Measurements from ENCODE around the gene GALNTL6.

GALNTL6 gene

DNA sequence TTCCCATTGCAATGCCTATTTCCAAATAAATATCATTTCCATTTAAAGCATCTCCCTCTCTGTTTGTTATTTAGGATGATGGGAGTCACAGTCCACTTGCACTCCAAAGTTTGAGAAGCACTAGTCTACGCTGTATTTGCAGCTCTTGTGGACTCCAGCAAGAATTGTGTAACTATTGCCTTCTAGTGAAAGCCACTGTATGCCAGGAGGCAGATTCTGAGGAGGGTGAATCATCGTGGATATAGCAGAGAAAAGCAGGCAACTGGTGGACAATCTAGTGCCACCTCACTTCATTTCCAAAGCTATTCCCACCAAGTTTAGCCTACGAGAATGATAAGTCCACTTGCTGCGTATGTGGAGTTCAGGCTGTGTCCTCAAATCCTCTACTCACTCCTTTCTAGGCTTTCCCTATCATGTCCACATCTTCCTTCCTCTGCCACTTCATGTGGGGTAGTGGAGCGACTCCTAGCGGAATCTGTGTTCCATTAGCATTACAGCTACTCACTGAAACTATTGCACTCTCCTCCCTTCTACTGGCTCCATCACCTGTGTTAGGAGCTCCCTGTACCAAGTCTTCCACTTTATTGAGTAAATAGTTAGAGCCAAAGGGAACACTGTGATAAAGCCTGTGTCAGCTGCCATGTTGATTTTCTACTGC is 853.6 kb downstream of the GALNTL6 start:
- Histone ChIP-seq H3K9me3 (ENCODE audit: insufficient read depth, low read length) (no peaks in the 10 kb centered on the region), H3K9ac (ENCODE audit: insufficient read length, low read depth) (no peak overlapping the region), H3K4me3 (ENCODE audit: insufficient read length, low read depth) (no peak overlapping the region), H3K4me1 (ENCODE audit: insufficient read depth, insufficient read length) (no peaks in the 10 kb centered on the region), H3K27me3 (ENCODE audit: insufficient read depth, insufficient read length) (no peaks in the 10 kb centered on the region), H3K36me3 (ENCODE audit: insufficient read depth, insufficient read length, low read length) (no peaks in the 10 kb centered on the region)
- TF ChIP-seq SUZ12 (IDR thresholded peaks at IDR 0.05; ENCODE audit: extremely low read depth, insufficient read depth, insufficient read length) (no peak), YY1 (IDR thresholded peaks at IDR 0.05; ENCODE audit: insufficient read depth, insufficient read length) (no peak), ZNF274 (IDR thresholded peaks at IDR 0.05; ENCODE audit: low read depth, low read length) (no peak)
- DNase-seq (ENCODE audit: low read depth, low spot score) = no peak

DNA sequence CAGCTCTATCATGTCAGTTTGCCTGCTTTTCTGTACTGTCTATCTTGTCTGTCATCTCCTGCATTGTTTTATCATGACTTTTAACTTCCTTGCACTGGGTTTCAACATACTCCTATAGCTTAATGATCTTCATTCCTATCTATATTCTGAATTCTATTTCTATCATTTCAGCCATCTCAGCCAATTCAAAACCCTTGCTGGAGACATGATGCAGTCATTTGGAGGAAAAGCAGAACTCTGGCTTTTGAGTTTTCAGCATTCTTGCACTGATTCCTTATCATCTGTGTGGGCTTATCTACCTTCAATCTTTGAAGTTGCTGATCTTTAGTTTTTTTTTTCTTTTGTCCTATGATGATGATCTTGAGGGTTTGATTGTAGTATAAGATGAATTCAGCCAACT is 861.6 kb downstream of the GALNTL6 start:
- Histone ChIP-seq H3K9ac (ENCODE audit: insufficient read length, low read depth) (no peak overlapping the region), H3K4me1 (ENCODE audit: insufficient read depth, insufficient read length) (no peaks in the 10 kb centered on the region), H3K4me3 (ENCODE audit: insufficient read length, low read depth) (no peak overlapping the region), H3K36me3 (ENCODE audit: insufficient read depth, insufficient read length, low read length) (no peaks in the 10 kb centered on the region), H3K9me3 (ENCODE audit: insufficient read depth, low read length) (no peaks in the 10 kb centered on the region), H3K27me3 (ENCODE audit: insufficient read depth, insufficient read length) (no peaks in the 10 kb centered on the region)
- no peak for DNase-seq (ENCODE audit: low read depth, low spot score)
- TF ChIP-seq SUZ12 (IDR thresholded peaks at IDR 0.05; ENCODE audit: extremely low read depth, insufficient read depth, insufficient read length) (no peak), YY1 (IDR thresholded peaks at IDR 0.05; ENCODE audit: insufficient read depth, insufficient read length) (no peak)

DNA sequence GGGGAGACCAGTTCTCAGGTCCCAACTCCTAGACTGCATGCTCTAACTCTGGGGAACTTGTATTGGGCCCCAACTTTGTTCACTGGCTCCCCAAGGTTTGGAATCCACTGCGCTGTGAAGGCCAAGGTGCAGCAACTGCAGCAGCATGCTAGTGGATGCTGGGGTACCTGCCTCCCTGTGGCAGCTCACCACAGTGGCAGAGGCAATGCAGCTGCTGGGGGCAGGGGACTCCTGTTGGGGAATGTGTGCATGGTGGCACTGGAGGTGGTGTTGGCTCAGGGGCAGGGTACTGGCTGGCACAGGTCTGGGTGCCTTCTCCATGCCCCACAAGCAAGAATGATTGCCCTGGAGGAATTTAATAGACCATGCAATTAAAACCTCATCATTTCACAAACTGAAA is 862.0 kb downstream of the GALNTL6 start:
- H3K4me3 ChIP-seq (ENCODE audit: insufficient read length, low read depth) = no peak overlapping the region
- TF ChIP-seq ZNF274 (IDR thresholded peaks at IDR 0.05; ENCODE audit: low read depth, low read length) = no peak
- no peaks in the 10 kb centered on the region for H3K9me3 ChIP-seq (ENCODE audit: insufficient read depth, low read length)
- no peaks in the 10 kb centered on the region for H3K4me1 ChIP-seq (ENCODE audit: insufficient read depth, insufficient read length)
- H3K36me3 ChIP-seq (ENCODE audit: insufficient read depth, insufficient read length, low read length) = no peaks in the 10 kb centered on the region
- H3K9ac ChIP-seq (ENCODE audit: insufficient read length, low read depth) = no peak overlapping the region
- no peaks in the 10 kb centered on the region for H3K27me3 ChIP-seq (ENCODE audit: insufficient read depth, insufficient read length)
- DNase-seq (ENCODE audit: low read depth, low spot score) = no peak

DNA sequence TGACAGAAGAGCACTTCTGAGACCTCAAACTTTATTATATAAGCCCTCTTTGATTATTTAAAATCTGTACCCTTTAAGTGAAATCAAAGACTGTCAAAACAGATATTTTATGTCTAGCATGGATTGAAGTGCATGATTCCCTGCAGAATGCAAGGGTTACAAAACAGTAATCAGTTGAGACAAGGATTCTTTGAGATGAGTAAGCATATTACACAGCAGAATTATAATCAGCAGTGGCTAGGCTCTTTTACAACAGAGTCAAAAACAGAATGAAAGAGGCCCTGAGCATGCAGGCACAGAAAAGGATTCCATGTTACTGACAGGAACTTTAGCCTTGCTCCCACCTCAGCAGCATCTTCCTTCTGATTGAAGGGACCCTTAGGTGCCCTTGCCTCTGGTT is 867.5 kb downstream of the GALNTL6 start:
- no peaks in the 10 kb centered on the region for H3K9me3 ChIP-seq (ENCODE audit: insufficient read depth, low read length)
- no peak overlapping the region for H3K9ac ChIP-seq (ENCODE audit: insufficient read length, low read depth)
- H3K36me3 ChIP-seq (ENCODE audit: insufficient read depth, insufficient read length, low read length) = no peaks in the 10 kb centered on the region
- H3K4me1 ChIP-seq (ENCODE audit: insufficient read depth, insufficient read length) = no peaks in the 10 kb centered on the region
- H3K4me3 ChIP-seq (ENCODE audit: insufficient read length, low read depth) = no peak overlapping the region
- no peak for DNase-seq (ENCODE audit: low read depth, low spot score)
- TF ChIP-seq SUZ12 (IDR thresholded peaks at IDR 0.05; ENCODE audit: extremely low read depth, insufficient read depth, insufficient read length) (no peak), YY1 (IDR thresholded peaks at IDR 0.05; ENCODE audit: insufficient read depth, insufficient read length) (no peak), ZNF274 (IDR thresholded peaks at IDR 0.05; ENCODE audit: low read depth, low read length) (no peak)
- no peaks in the 10 kb centered on the region for H3K27me3 ChIP-seq (ENCODE audit: insufficient read depth, insufficient read length)

DNA sequence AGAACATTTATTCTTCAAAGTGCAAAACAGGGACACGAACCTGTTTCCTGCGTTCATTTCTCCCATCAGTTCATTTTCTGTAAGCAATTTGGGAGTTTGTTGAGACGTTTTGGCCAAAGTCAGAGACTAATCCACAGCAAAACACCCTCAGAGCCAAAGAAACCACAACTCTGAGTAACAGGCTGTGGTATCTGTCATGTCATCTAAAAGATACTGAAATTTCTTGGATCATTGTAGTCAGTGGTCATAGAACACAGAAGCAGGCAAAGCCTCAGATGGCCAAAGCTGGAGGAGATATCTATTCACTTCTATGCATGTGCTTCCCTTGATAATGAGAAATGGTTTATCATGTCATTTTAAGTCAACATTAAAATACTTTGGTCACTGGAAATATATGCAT is 869.8 kb downstream of the GALNTL6 start:
- Histone ChIP-seq H3K9me3 (ENCODE audit: insufficient read depth, low read length) (no peaks in the 10 kb centered on the region), H3K36me3 (ENCODE audit: insufficient read depth, insufficient read length, low read length) (no peaks in the 10 kb centered on the region), H3K4me3 (ENCODE audit: insufficient read length, low read depth) (no peak overlapping the region), H3K27me3 (ENCODE audit: insufficient read depth, insufficient read length) (no peaks in the 10 kb centered on the region), H3K9ac (ENCODE audit: insufficient read length, low read depth) (no peak overlapping the region), H3K4me1 (ENCODE audit: insufficient read depth, insufficient read length) (no peaks in the 10 kb centered on the region)
- TF ChIP-seq SUZ12 (IDR thresholded peaks at IDR 0.05; ENCODE audit: extremely low read depth, insufficient read depth, insufficient read length) = no peak
- no peak for TF ChIP-seq ZNF274 (IDR thresholded peaks at IDR 0.05; ENCODE audit: low read depth, low read length)
- no peak for TF ChIP-seq YY1 (IDR thresholded peaks at IDR 0.05; ENCODE audit: insufficient read depth, insufficient read length)
- no peak for DNase-seq (ENCODE audit: low read depth, low spot score)

DNA sequence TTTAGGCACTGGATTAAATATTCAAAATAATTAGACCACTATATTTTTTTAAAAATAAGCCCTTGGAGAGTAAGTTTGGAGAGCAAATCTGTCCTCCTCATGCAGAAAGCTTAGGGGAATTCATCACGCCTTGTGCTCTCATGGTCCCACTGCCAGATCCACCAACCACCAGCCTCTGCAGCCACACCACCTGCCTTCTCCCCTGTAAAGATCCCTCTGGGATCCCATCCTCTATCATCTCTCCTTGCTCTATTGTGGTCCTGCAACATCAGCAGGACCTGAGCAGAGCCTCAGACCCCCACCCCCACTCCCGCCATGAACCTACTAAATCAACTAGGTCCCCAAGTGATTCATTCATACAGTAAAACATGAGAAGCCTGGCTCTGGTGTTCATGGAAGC is 872.8 kb downstream of the GALNTL6 start:
- H3K4me1 ChIP-seq (ENCODE audit: insufficient read depth, insufficient read length) = no peaks in the 10 kb centered on the region
- H3K27me3 ChIP-seq (ENCODE audit: insufficient read depth, insufficient read length) = no peaks in the 10 kb centered on the region
- H3K36me3 ChIP-seq (ENCODE audit: insufficient read depth, insufficient read length, low read length) = no peaks in the 10 kb centered on the region
- TF ChIP-seq SUZ12 (IDR thresholded peaks at IDR 0.05; ENCODE audit: extremely low read depth, insufficient read depth, insufficient read length) = no peak
- no peak for TF ChIP-seq ZNF274 (IDR thresholded peaks at IDR 0.05; ENCODE audit: low read depth, low read length)
- TF ChIP-seq YY1 (IDR thresholded peaks at IDR 0.05; ENCODE audit: insufficient read depth, insufficient read length) = no peak
- no peak overlapping the region for H3K9ac ChIP-seq (ENCODE audit: insufficient read length, low read depth)
- no peak for DNase-seq (ENCODE audit: low read depth, low spot score)
- no peaks in the 10 kb centered on the region for H3K9me3 ChIP-seq (ENCODE audit: insufficient read depth, low read length)
- no peak overlapping the region for H3K4me3 ChIP-seq (ENCODE audit: insufficient read length, low read depth)

DNA sequence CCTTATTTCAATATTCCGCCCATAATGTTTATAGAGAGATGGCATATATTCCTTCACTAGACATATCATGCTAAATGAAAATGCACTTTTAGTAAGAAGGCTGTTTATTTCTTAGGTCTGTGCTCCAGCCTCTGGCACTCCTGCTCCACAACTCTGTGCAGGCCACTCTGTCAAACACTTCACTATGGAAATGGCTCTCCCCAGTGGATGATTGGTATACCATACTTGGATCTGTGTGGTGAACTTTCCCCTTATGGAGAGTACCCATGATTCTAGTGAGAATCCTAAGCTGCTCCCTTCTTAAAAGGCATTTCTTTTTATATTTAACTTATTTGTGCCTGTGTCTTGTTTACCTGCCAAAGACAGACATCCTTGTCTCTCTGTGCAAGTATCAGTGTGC is 875.3 kb downstream of the GALNTL6 start:
- no peak for DNase-seq (ENCODE audit: low read depth, low spot score)
- TF ChIP-seq SUZ12 (IDR thresholded peaks at IDR 0.05; ENCODE audit: extremely low read depth, insufficient read depth, insufficient read length) (no peak), YY1 (IDR thresholded peaks at IDR 0.05; ENCODE audit: insufficient read depth, insufficient read length) (no peak), ZNF274 (IDR thresholded peaks at IDR 0.05; ENCODE audit: low read depth, low read length) (no peak)
- peaks cover 6% of the 10 kb centered on the region for H3K9me3 ChIP-seq (ENCODE audit: insufficient read depth, low read length)
- no peak overlapping the region for H3K9ac ChIP-seq (ENCODE audit: insufficient read length, low read depth)
- no peak overlapping the region for H3K4me3 ChIP-seq (ENCODE audit: insufficient read length, low read depth)
- H3K27me3 ChIP-seq (ENCODE audit: insufficient read depth, insufficient read length) = no peaks in the 10 kb centered on the region
- no peaks in the 10 kb centered on the region for H3K4me1 ChIP-seq (ENCODE audit: insufficient read depth, insufficient read length)
- no peaks in the 10 kb centered on the region for H3K36me3 ChIP-seq (ENCODE audit: insufficient read depth, insufficient read length, low read length)
